GM19351 (cell line): ENCODE data around the gene SEC62.
"Not testable (repeated sequence)": the region's sequence is repeated elsewhere in the genome, so short reads cannot be mapped to it uniquely, and the experiment has no call there.

ENCODE experiments used
- ATAC-seq: cut with Tn5 transposase; IDR thresholded peaks from one replicate; pipeline ENCODE4 v1.9.1; 2021; ENCODE audit warnings: mild to moderate bottlenecking, moderate library complexity; ENCODE audit not compliant: unreplicated experiment

Gene SEC62

GRCh38 chr3:170012683-170013400 is 46.2 kb downstream of the SEC62 start:
- no peak for ATAC-seq

DNA sequence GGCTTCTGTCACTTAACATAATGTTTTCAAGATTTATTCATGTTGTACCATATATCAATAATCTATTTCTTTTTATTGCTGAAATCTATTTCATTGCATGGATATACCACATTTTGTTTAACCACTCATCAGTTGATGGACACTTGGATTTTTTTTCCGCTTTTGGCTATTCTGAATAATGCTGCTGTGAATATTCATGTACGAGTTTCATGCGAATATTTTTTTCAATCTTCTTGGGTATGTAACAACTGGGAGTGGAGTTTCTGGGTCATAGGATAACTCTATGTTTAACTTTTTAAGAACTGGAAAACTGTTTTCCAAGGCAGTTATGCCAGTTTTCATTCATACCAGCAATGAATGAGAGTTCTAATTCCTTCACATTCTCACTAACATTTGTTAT is 49.5 kb downstream of the SEC62 start:
- no peak for ATAC-seq

DNA sequence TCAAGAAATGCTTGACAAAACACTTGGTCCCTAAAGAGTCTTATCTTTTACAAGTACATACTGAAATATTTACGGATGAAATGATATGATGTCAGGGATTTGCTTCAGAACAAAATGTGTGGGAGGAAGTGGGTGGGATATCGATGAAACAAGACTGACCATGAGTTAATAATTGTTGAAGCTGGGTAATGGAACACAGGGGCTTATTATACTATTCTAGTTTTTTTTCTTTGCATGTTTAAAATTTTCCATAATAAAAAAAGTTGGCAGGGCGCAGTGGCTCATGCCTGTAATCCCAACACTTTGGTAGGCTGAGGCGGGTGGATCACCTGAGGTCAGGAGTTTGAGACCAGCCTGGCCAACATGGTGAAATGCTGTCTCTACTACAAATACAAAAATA is 52.7 kb downstream of the SEC62 start:
- not testable (repeated sequence) for ATAC-seq

DNA sequence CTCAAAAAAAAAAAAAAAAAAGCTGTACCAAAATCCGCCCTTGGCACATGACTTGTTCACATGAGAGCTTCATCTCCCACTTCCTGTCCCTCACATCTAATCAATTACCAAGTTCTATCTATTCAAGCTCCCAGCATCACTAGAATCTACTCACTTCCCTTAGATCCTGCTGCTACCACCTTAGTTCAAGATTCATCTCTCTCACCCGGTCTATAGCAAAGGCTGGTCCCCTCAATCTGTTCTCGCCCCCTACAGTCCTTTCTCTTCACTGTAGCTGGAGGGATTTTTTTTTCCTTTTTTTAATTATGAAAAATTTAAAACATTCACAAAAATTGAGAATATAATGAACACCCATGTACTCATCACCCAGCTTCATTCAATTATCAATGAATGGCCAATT is 54.5 kb downstream of the SEC62 start:
- peak; percentile 59 for ATAC-seq

GRCh38 chr3:170022336-170022735 is 55.7 kb downstream of the SEC62 start:
- no peak for ATAC-seq

- no peak for ATAC-seq
Measured at GRCh38 chr3:170023165-170023564, 56.6 kb downstream of the SEC62 start.

- no peak for ATAC-seq
Measured at GRCh38 chr3:170024581-170024980, 58.0 kb downstream of the SEC62 start.

- peak; percentile 73 for ATAC-seq
Measured at GRCh38 chr3:170027233-170028102, 60.9 kb downstream of the SEC62 start.

DNA sequence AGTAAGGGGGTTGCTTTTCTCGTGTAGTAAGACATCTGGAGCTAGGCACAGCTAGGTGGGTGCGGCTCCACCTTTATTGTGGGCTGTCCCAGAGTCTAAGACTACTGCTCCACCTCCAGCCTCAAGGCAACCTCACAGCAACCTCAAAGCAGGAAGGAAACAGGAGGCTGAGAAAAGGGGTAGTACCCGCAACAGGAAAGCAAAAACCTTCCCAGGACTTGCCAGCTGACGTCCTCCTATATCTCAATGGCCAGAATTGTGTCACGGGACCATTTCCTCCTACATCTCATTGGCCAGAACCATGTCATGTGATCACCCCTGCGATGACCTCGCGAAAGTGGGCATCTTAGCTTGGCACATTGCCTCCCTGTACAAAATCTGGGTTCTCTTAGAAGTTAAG is 66.9 kb downstream of the SEC62 start:
- ATAC-seq, result no peak

- ATAC-seq, result peak; percentile 79
Measured at GRCh38 chr3:170037463-170038433, 71.1 kb downstream of the SEC62 start, which contains the start of gene GPR160. GPR160 (plus strand) TSS chr3:170037995; CDS start chr3:170083973, 45,978 bp downstream.

- peak; percentile 17 for ATAC-seq
Measured at GRCh38 chr3:170038434-170039110, 72.0 kb downstream of the SEC62 start.

GRCh38 chr3:170040418-170040817 is 73.8 kb downstream of the SEC62 start:
- no peak for ATAC-seq

GRCh38 chr3:170043506-170043905 is 76.9 kb downstream of the SEC62 start:
- ATAC-seq, result no peak

DNA sequence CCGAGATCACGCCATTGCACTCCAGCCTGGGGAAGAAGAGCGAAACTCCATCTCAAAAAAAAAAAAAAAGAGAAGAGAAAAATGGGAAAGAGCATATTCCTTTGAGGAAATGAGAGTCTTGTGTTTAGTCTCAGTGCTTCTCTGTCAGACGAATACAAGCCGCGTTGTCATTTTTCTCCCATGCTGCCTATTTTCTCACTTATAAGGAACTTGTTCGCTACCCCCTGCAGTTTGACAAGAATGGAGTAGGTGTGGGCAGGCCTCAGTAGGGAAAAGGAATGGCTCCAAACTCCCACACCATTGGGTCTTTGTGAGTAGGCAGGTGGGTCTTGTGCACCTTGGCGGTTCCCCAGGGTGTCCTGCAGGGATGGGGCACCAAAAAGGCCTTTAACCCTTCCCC is 77.7 kb downstream of the SEC62 start:
- ATAC-seq, result no peak

DNA sequence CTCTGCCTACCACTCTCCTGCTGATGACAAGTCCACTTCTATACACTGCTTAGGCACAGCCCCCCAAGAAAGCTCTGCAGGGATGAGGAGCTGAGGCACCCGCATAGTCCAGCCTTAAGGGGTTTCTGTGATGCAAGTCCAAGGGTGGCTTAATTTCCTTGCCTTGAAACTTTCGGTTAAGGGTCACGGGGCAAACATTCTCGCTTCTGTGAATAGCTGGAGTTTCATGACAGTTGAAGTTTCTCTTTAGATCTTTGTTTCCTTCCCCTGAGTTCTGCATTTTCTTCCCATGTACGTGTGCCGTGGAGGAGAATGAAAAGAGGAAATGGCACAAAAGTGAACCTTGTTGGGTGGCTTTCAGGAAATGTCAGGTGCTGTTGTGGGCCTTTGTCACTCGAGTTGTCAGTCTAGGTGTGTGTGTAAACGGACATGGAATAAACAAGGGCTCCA is 78.2 kb downstream of the SEC62 start:
- ATAC-seq, result peak; percentile 79

GRCh38 chr3:170046269-170047132 is 79.9 kb downstream of the SEC62 start:
- ATAC-seq, result no peak

DNA sequence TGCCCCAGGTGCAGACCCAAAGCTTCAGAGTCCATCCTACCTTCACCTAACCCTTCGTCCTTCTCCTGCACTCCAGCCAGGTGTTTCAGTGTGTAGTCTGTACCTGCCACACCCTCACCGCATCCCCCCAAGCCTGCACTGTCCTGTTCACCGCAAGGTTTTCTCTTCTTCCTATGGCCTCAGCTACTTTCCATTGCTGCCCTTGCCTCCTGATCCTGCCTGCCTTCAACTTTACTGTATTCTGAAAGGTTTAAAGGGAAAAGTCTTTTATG is 80.5 kb downstream of the SEC62 start:
- ATAC-seq, result no peak
